SKM-1 (cell line): Measurements from ENCODE around the gene SLFN12L.
A peak's percentile ranks its signal among the peaks of the same experiment; 100 is the strongest.
"Not testable (repeated sequence)": the region's sequence is repeated elsewhere in the genome, so short reads cannot be mapped to it uniquely, and the experiment has no call there.

Experiments used
- DNase-seq: peaks from one replicate; lab custom pipeline; 2025; ENCODE audit not compliant: unreplicated experiment; lab: John Stamatoyannopoulos, UW

Gene SLFN12L

DNA sequence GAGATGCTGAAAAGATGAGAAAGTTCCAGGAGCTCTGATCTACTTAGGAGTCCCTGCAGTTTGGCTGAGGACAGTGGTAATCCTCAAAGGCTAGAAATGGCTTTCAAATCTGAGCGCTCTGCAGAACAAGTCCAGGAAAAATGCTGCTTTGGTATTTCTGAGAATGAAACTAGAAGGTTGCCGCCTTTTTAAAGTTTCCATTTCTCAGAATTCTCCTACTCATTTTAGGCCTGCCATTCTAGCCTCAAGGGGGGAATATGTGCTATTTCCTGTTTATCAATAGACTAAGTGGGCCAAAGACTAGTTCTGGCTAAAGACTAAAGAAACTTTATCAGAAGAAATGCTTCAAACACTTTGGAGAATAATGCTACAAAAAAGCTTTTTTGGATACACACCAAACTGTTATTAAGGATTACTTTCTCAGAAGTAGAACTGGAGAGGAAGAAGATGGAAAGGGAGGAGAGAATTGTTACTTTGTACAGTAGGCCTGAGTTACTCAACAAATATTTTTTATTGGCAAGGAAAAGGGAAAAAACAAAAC lies at the start of gene SLFN12L:
TSS of gene SLFN12L (minus strand) at position 78 of the 541 bp plus-strand sequence. CDS start 15,314 bp downstream, outside the sequence.
- no peak for DNase-seq

DNA sequence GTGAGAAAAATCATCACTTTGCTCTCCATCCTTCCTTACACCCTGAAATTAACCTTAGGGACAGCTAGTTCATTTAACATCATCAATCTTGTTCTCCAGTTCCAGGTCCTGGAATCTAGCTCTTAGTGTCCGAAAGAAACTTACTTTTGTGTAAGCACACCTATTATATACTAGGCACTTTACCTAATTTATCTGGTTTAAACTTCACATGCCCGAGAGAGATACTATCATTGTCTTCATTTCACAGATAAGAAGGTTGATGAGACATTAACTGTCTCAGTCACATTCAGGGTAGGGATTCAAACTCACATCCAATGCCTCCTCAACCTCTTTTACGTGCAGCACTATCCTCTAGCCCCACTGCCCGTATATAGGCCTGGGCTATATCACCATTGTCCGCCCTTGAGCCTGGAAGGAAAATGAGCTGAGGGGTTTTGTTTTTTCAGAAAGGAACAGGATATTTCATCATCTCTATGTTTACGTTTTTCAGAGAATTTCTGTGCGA lies 49.1 kb upstream of the SLFN12L start:
- no peak for DNase-seq

DNA sequence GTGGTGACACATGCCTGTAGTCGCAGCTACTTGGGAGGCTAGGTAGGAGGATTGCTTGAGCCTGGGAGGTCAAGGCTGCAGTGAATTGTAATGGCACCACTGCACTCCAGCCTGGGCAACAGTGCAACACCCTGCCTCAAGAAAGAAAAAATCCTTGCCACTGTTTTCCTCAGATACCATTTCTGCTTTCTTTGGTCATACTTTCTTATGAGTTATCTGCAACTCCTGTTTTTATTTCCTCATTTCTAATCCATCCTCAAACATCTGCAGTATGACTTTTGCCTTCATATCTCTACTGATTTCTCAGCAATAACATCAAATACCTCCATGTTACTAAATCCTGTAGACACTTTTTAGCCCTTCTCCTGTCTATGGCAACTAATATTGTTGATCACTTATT lies 46.6 kb upstream of the SLFN12L start:
- DNase-seq = no peak

DNA sequence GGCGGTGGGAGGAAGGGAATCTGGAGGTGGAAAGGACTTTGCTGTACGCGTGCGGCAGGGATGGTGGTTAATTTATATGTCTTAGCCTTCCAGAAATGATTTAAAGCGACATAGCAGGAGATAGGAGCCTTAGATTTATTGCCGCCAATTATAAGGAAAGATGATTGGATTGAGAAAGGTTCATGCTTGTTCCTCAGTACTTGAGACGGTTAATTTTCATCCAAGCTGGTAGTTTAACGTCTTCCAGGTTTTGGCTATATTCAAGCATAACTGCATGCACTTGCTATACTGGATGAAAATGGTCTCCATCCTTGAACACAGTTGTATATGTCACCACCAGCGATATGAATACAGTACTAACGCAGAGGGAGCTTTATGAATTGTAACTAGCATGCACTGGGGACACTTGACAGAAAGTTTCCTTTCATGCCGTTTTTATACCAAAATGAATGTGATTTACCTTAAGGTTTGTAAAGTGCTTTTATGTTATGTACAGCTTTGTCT lies 41.5 kb upstream of the SLFN12L start:
- no peak for DNase-seq

DNA sequence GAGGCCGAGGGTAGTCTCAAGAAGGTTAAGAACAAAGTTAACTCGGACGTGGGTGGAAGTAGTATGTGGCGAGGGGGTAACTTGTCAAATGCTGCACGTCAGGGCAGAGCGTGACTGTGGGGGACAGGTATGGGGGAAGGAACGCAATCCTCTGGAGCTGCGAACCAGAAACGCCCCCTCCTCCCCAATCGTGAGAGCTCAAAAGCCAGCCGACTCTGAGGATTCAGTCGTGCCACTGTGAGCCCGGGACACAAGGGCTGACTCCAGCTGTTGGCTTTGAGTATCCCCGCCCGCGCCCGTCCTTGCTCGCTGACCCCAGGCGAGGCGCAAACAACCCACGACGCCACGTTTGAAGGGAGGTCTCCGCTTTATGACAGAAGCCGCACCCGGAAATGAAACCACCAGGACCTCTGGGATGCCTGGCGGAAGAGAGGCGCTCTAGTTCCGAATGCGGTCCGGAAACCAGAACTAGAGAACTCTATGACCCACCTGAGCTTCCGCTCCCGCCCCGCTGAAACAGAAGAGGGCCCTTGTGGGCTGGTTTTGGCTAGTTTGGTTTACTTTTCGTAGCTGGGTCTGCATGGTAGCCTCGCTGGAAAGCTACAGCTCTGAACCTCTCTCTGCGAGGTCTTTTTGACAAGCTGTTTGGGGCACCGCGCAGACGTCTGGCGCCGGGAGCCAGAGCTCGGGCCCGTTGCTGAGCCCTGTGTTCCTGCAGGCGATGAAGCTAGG lies 40.9 kb upstream of the SLFN12L start, which contains the start of gene PEX12:
TSS of gene PEX12 (minus strand) at position 375 of the 732 bp plus-strand sequence. CDS start 550 bp downstream, outside the sequence.
- peak; percentile 63 for DNase-seq

DNA sequence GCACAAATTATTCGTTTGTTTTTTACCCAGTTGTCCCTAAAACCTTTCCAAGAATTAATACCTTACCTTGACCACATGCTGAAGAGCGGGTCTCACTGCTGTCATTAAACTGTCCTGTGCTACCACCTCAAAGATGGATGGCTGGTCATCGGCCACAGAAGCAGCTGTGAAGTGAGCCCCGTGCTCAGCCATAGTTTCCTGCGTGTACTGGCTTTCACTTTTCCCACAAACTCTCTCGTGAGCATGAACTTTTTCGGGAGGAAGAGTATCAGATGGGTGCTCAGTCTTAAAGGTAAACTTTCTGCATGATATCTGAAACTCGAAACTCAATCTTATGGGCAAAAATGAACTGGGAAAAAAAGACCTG lies 40.3 kb upstream of the SLFN12L start:
- no peak for DNase-seq

DNA sequence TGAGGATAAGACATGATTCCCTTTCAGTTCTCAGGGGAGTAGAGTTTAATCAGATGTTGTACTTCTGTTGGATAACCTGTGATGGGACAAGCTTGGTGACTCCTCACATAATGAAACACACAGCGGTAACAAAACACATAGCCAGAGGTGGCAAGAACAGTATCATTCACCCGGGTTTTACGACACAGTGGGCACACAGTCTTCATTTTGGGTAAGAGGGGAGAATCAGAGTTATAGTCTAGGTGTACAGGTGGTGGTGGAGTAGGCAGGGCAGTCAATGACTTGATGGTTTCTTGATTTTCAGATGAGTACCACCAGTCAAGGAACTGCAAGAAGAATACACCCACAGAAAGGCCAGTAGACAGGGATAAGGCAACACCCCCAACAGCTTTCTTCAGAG lies 38.3 kb upstream of the SLFN12L start:
- DNase-seq = no peak

DNA sequence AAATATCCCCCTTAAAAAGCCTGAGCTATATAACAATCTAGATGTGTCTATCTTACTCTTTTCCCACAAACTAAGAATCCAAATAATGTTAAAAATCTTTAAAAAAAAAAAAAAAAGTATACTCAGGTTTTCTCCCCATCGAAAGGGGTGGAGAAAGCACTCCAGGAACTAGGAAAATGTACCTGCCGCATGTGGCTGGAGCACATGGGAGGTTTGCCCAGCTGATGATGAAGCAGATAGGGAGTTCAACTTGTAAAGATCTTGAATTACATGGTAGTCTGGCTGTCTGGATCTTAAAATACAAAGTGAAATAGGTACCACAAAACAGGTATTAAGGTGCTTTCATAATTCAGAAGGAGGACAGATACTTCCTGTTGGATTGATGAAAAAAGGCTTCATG lies 31.9 kb upstream of the SLFN12L start:
- DNase-seq = no peak

DNA sequence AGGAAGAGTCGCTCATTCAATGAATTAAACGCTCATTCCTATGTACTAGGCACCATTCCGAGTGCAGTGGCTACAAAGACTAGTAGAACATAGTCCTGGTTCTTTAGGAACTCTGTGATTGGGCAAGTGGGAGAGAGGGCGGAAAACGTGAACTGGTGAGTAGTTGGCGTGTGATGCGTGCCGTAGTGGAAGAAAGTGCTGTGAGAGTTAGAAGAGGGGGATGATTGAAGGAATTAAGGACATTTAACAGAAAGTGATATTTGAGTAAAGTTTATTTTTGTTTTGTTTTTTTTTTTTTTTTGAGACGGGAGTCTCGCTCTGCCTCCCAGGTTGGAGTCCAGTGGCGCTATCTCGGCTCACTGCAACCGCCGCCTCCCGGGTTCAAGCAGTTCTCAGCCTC lies 31.1 kb upstream of the SLFN12L start:
- DNase-seq = no peak

DNA sequence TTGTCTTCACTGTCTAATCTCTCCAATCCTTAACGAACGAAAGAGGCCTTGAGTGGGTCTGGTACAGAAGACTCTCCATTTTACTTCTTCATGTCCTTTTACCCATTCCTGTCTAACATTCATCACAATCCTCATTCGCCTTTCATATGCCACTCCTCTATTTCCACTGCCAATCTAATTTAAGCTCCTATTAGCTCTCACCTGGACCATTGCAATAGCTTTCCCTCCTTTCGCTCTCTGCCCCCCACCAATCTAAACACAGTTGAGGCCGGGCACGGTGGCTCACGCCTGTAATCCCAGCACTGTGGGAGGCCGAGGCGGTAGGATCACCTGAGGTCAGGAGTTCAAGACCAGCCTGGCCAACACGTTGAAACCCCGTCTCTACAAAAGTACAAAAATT lies 29.5 kb upstream of the SLFN12L start:
- DNase-seq = no peak

DNA sequence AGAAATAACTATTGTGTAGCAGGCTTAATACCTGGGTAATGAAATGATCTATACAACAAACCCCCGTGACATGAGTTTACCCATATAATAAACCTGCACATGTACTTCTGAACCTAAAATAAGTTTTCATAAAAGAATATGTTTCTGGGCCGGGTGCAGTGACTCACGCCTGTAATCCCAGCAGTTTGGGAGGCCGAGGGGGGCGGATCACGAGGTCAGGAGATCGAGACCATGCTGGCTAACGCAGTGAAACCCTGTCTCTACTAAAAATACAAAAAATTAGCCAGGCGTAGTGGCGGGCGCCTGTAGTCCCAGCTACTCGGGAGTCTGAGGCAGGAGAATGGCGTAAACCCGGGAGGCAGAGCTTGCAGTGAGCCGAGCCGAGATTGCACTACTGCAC lies 25.7 kb upstream of the SLFN12L start:
- DNase-seq = not testable (repeated sequence)

DNA sequence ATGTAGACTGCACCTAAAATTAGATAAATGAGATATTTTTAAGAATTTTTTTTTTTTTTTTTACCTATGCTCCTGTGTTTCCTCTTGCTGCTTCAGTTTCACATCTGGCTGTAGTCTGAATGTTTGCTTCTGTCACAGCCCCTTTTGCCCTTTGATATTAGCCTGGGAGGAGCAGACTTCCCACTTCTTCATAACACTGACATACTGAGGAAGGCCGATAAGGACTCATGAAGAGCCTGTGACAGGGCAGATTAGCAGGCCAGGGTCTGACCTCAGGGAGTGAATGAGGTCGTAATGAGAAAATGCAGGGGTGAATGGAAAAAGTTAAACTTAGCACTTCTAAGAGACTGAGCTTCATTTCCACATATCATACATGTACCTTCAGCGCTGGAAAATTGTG lies 23.2 kb upstream of the SLFN12L start, which contains the start of gene SLFN14:
TSS of gene SLFN14 (minus strand) at position 117 of the 400 bp plus-strand sequence. CDS start 2,757 bp downstream, outside the sequence.
- no peak for DNase-seq

DNA sequence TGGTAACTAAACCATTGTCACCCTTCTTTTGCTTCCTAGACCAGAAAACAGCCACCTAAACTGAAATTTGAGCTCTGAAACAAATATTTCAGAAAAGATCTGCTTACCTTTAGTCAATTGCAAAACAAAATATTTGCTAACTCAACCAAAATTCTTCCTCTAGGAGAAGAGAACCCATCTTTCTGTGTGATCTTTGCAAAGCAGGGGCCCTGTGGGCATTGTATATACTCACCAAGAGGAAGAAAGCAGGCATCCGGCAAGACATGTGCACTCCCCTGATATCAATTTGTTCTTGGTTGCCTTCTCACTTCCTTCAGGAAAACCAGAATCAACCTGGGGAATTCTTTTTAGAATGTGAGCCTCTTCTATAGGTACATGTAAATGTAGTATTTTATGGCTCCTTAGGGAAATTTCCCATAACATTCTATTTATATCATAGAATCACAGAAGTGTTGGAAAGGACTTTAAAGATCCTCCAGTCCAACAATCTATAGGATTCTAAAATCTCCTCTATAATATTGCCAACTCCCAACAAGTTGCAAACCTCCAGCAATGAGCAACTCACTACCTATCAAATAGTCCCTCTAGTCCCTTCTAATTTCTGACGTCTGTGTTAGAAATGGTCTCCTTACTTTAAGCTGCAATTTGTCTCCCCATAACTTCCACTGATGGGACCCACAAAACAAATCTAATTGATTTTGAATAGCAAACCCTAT lies 22.2 kb upstream of the SLFN12L start:
- no peak for DNase-seq

DNA sequence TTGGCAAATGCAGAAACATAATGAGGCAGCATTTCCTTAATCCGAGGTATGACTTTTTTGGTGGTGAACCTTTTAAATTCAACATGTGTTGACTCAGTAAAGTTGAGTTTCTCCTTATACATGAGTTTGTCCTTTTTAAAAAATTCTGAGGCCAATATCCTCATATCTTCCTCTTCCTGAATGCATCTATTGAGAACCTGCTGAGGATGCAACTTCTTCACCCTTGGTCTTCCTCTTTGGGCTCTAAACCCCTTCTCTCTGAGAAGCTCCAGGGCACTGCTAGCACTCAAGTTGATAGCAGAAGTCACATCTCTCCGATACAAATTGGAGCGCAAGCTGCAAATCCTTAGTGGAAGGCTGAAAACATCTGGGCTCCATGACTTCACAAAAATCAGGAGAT lies 19.9 kb upstream of the SLFN12L start:
- DNase-seq = no peak

DNA sequence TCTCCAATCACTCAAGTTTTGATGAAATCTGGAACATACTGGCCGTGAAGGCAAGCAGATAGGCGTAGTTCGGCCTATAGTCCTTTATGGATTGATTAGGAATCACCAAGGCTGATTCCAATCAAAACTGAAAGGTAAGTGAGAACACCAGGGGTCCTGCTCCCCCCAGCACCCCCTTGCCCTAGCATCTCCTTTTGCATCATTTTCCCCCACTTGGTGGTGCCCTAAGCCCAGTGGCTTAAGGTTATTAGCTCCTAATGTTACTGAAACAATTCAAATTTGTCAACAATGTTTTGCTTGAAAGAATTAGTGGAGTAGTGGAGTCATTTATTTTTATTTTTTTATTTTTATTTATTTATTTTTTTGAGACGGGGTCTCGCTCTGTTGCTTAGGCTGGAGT lies 18.2 kb upstream of the SLFN12L start:
- DNase-seq = no peak

DNA sequence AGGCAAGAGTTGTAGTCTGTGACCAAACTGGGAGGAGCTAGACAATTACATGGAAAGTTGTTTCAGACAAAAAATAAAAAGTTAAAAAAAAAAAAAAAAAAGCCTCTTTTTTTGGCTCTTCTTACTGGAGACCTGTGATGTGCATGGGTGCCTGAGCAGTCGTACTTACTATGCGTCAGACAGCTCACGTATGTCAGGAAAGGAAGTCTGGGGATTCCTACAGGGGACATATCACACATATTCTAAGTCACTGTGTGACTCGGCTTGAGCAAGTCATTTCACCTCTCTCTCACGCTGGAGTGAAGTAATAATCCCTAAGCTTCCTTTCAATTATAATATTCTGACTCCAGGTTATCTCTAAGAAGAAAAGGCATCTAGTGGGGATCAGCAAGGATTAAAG lies 17.2 kb upstream of the SLFN12L start:
- no peak for DNase-seq

DNA sequence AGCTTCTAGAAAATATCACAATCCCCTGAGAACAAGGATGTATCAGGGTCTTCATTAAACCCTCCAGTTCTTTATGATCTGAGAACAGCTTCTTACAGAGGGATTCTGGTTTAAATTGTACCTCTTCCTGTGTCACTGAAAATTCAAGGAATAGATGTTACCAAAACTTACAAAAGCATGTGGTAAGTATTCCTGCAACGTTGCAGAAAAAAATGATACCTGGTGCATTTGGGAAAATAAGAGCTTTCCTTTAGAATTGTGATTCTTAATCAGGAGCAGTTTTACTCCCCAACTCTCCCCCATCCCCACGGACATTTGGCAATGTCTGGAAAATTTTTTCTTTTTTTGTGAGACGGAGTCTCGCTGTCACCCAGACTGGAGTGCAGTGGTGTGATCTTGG lies 15.8 kb upstream of the SLFN12L start:
- DNase-seq = no peak

DNA sequence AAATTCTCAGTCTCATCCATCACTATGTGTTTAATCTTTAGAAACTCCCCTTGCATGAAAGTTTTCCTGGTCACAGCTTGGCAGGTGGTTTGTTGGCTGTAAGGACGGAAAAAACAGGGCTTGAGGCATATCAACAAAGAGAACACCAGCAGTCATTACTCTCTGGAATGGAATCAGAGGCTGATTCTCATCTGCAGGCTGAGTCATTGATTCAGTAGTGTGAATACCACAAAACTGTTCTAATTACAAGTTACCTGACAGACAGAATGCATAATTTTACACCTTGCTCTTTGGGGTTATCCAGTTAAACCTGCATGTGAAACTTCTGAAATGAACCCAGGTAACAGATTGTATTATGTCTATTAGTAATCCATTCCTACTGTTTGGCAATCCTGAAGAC lies 11.5 kb upstream of the SLFN12L start:
- no peak for DNase-seq

DNA sequence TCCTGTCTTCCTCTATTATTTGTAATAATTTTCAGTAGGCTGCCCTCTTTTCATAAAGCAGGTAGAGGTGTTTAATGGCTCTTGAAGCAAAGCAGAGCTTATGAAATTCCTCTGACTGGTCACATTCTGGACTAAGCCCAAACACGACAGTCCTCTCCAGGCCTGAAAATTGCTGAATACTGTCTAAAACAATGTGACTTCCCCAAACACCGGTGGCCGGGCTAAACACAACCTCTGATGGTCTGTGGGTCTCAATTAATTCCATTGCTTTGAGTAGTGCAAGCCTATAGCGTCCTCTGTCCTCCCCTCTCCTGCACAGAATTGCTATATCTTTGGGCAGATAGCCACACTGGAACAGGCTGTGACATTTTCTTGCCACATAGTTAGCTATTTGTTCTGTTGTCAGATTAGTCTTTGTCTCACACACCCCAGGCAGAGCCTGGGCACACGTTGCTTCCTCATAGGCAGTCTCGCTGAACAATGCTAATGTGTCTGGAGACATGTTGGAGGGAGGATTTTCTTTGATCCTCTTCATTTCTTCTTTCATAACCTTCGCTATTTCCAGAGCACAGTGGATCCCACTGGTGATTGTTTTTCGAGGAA lies 10.8 kb upstream of the SLFN12L start:
- DNase-seq = no peak

DNA sequence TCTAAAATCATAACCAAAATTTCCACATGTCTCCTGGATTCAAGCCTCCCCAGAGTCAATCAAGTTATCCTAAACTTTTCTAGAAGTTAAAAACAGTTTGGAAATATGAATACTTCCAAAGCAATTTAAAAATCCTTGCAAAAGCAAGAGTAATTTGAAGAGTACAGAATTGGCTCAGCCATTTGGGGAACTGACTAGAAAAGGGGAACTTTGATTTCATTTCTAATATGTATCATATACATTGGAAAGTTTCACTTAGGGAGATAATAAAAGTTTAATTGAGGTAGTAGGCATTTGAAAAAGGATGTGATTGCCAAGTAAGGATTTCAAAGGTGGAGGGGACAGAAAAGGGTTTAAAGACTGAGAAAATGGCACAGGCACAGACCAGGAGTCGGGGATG lies 9.0 kb upstream of the SLFN12L start:
- no peak for DNase-seq

DNA sequence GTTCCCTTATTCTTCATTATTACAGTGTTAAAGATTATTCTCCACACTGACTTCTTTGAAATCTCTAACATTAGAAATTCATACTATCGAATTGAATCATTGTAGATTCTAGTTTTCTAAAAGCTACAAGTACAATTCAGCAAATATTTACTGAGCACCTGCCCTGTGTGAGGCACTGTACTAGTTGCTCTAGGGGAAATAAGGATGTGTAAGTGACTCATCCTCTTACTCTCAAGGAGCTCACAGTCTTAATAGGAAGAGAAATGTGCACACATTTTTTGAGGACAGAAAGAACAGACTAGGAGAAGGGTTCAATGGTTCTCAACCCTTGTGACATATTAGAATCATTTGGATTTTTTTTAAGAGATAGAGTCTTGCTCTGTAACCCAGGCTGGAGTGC lies 7.7 kb upstream of the SLFN12L start:
- no peak for DNase-seq
